ENCODE data around the gene EIF4G2.

DNA sequence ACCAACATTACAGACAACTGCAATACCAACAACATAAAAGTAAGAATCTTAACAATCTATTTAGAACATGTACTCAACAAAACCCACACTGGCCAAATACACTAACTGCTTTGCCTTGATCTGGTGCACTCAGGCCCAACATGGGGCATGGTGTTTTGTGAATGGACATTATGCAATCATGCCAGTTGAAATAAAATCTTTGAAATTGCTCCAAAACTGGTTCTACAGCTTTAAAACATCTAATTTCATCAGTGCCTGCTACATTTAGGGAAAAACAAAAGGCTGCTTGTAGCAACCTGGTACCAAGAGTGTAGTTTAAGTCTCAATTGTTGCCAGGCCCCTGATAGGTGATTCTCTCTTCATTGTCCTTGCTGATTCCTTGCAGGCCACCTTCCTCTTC, 61.0 kb downstream of the EIF4G2 start:
- no peak for TF ChIP-seq CTCF (IDR thresholded peaks at IDR 0.05)
- no peak for TF ChIP-seq POLR2AphosphoS5 (IDR thresholded peaks at IDR 0.05; ENCODE audit: low read depth, low read length)

Measured in Panc1 (cell line).